ENCODE data around the gene CHRDL2. TPM values are rescaled to one million over a fixed set of nuclear protein-coding genes. Genes with fewer than 3 reads are reported as not detected.
A peak's percentile ranks its signal among the peaks of the same experiment; 100 is the strongest.

CHRDL2 gene
- total RNA-seq, 1 experiment from 2014 or later: 2.5 TPM

GRCh38 chr11:74695705-74696280 lies 35.4 kb downstream of the CHRDL2 start:
- BruUV-seq (replicated peaks): no TSS peak
- Mint-ChIP-seq H3K27ac (ENCODE audit: unreplicated experiment) (no peak overlapping the region), H3K27me3 (ENCODE audit: insufficient read depth, unreplicated experiment) (peaks cover 5% of the 10 kb centered on the region), H3K9me3 (ENCODE audit: unreplicated experiment) (no peaks in the 10 kb centered on the region), H3K4me3 (ENCODE audit: unreplicated experiment) (no peak overlapping the region), H3K36me3 (ENCODE audit: insufficient read depth, unreplicated experiment) (no peaks in the 10 kb centered on the region), H3K4me1 (ENCODE audit: low read depth, unreplicated experiment) (no peaks in the 10 kb centered on the region)
- DNase-seq: no peak
- Histone ChIP-seq H3K9me3 (no peaks in the 10 kb centered on the region), H3K27me3 (replicated peaks; ENCODE audit: control insufficient read depth, insufficient read depth, low read length) (no peaks in the 10 kb centered on the region), H3K4me3 (ENCODE audit: low read depth, low read length) (no peak overlapping the region), H3K36me3 (ENCODE audit: control insufficient read depth, insufficient read depth, low read length) (no peaks in the 10 kb centered on the region), H3K4me1 (no peaks in the 10 kb centered on the region)
- ChIA-PET POLR2A (no interaction called here), CTCF (interaction anchor here (0.6 kb wide), 1 partner anchor 86 kb away, joined by 3 read pairs; no protein-coding TSS in a partner anchor)
- no peak for TF ChIP-seq CTCF (IDR thresholded peaks at IDR 0.05; ENCODE audit: insufficient read depth in 1 of 2, low read depth in 1 of 2, low read length in 1 of 2, severe bottlenecking in 1 of 2, unreplicated experiment in 1 of 2)
- intact Hi-C loops (cut with micrococcal nuclease; ENCODE audit: unreplicated experiment): no loop called here

GRCh38 chr11:74694136-74694930 lies 36.9 kb downstream of the CHRDL2 start:
- CTCF ChIA-PET: interaction anchor here (0.9 to 2.1 kb wide), 2 partner anchors 8 to 45 kb away, joined by 5 to 19 read pairs; no protein-coding TSS in a partner anchor
- H3K9me3 Mint-ChIP-seq (ENCODE audit: unreplicated experiment): no peaks in the 10 kb centered on the region
- no peaks in the 10 kb centered on the region for H3K4me1 Mint-ChIP-seq (ENCODE audit: low read depth, unreplicated experiment)
- H3K4me3 Mint-ChIP-seq (ENCODE audit: unreplicated experiment): no peak overlapping the region
- Histone ChIP-seq H3K9me3 (no peaks in the 10 kb centered on the region), H3K27me3 (replicated peaks; ENCODE audit: control insufficient read depth, insufficient read depth, low read length) (no peaks in the 10 kb centered on the region), H3K36me3 (ENCODE audit: control insufficient read depth, insufficient read depth, low read length) (no peaks in the 10 kb centered on the region), H3K4me3 (ENCODE audit: low read depth, low read length) (no peak overlapping the region), H3K4me1 (no peaks in the 10 kb centered on the region)
- intact Hi-C loops (cut with micrococcal nuclease; ENCODE audit: unreplicated experiment): no loop called here
- peak in 1 of 2 experiments; percentile 48 for DNase-seq
- BruUV-seq (replicated peaks): no TSS peak
- H3K36me3 Mint-ChIP-seq (ENCODE audit: insufficient read depth, unreplicated experiment): no peaks in the 10 kb centered on the region
- H3K27me3 Mint-ChIP-seq (ENCODE audit: insufficient read depth, unreplicated experiment): peaks cover 5% of the 10 kb centered on the region
- H3K27ac Mint-ChIP-seq (ENCODE audit: unreplicated experiment): no peak overlapping the region
- peak; percentile 40 to 83 for TF ChIP-seq CTCF (IDR thresholded peaks at IDR 0.05; ENCODE audit: insufficient read depth in 1 of 2, low read depth in 1 of 2, low read length in 1 of 2, severe bottlenecking in 1 of 2, unreplicated experiment in 1 of 2)
- POLR2A ChIA-PET: interaction anchor here (0.5 kb wide), 1 partner anchor 78 kb away, joined by 4 read pairs; no protein-coding TSS in a partner anchor

DNA sequence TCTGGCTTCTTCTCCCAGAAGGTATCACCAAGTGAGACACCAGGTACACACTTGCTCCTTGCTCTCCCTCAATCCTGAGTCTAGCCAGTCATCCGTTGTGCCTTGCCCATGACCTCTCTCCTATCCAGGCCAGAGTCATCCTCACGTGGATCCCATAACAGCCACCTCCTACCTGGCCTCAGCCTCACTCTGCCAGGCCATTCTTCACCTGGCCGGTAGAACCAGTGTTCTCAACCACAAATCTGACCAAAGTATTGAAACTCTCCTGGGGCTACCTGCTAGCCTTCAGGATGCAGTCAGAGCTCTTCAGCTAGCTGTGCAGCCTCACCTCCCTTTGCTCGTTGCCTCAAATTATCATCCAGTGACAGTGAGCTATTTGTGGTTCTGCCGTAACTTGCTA lies 37.7 kb downstream of the CHRDL2 start:
- Histone ChIP-seq H3K9me3 (no peaks in the 10 kb centered on the region), H3K4me1 (no peaks in the 10 kb centered on the region), H3K4me3 (ENCODE audit: low read depth, low read length) (no peak overlapping the region), H3K27me3 (replicated peaks; ENCODE audit: control insufficient read depth, insufficient read depth, low read length) (no peaks in the 10 kb centered on the region), H3K36me3 (ENCODE audit: control insufficient read depth, insufficient read depth, low read length) (no peaks in the 10 kb centered on the region)
- Mint-ChIP-seq H3K36me3 (ENCODE audit: insufficient read depth, unreplicated experiment) (no peaks in the 10 kb centered on the region), H3K27me3 (ENCODE audit: insufficient read depth, unreplicated experiment) (peaks cover 5% of the 10 kb centered on the region), H3K4me1 (ENCODE audit: low read depth, unreplicated experiment) (no peaks in the 10 kb centered on the region), H3K9me3 (ENCODE audit: unreplicated experiment) (no peaks in the 10 kb centered on the region), H3K27ac (ENCODE audit: unreplicated experiment) (no peak overlapping the region), H3K4me3 (ENCODE audit: unreplicated experiment) (no peak overlapping the region)
- intact Hi-C loops (cut with micrococcal nuclease; ENCODE audit: unreplicated experiment): no loop called here
- ChIA-PET POLR2A (no interaction called here), CTCF (interaction anchor here (0.9 to 2.1 kb wide), 2 partner anchors 9 to 46 kb away, joined by 5 to 19 read pairs; no protein-coding TSS in a partner anchor)
- TF ChIP-seq CTCF (IDR thresholded peaks at IDR 0.05; ENCODE audit: insufficient read depth in 1 of 2, low read depth in 1 of 2, low read length in 1 of 2, severe bottlenecking in 1 of 2, unreplicated experiment in 1 of 2): no peak
- BruUV-seq (replicated peaks): no TSS peak
- DNase-seq: no peak
